ENCODE data around the gene MYL7. TPM values are rescaled to one million over a fixed set of nuclear protein-coding genes. Genes with fewer than 3 reads are reported as not detected.

MYL7 gene
- total and polyA plus RNA-seq, 2 of the 13 experiments (the other 11 are each of a cell fraction or from before 2014, with no cell fraction given), result 1.8 TPM; not detected in 1

- 0 out of 2 replicates have a peak, but pooled peaks have one; percentile 30 for TF ChIP-seq PAXIP1 (CRISPR knock-in tag; conservative IDR thresholded peaks at IDR 0.05)
- TF ChIP-seq DRAP1 (CRISPR knock-in tag; IDR thresholded peaks at IDR 0.05), result peak; percentile 85
- 0 out of 2 replicates have a peak, but pooled peaks have one; percentile 48 for TF ChIP-seq GPN1 (CRISPR knock-in tag; IDR thresholded peaks at IDR 0.05; ENCODE audit: borderline replicate concordance)
- TF ChIP-seq PHF5A (CRISPR knock-in tag; IDR thresholded peaks at IDR 0.05; ENCODE audit: low read depth, unreplicated experiment), result no peak
- peak; percentile 66 for TF ChIP-seq TMF1 (CRISPR knock-in tag; IDR thresholded peaks at IDR 0.05; ENCODE audit: low read depth)
- peak; percentile 94 for TF ChIP-seq ZNF230 (CRISPR knock-in tag; IDR thresholded peaks at IDR 0.05)
- TF ChIP-seq ZNF253 (CRISPR knock-in tag; IDR thresholded peaks at IDR 0.05; ENCODE audit: borderline replicate concordance), result 0 out of 2 replicates have a peak, but pooled peaks have one; percentile 62
- peak; percentile 77; the same call in 1 of the 2 replicates for TF ChIP-seq KAT7 (CRISPR knock-in tag; IDR thresholded peaks at IDR 0.05; ENCODE audit: borderline replicate concordance)
- TF ChIP-seq ZNF446 (CRISPR knock-in tag; IDR thresholded peaks at IDR 0.05), result peak; percentile 97
- TF ChIP-seq ZNF337 (CRISPR knock-in tag; IDR thresholded peaks at IDR 0.05; ENCODE audit: borderline replicate concordance, low read depth), result no peak
- TF ChIP-seq MEIS1 (CRISPR knock-in tag; IDR thresholded peaks at IDR 0.05; ENCODE audit: borderline replicate concordance), result peak; percentile 76
- no peak for TF ChIP-seq BRCA1 (CRISPR knock-in tag; IDR thresholded peaks at IDR 0.05)
- TF ChIP-seq ZHX1 (CRISPR knock-in tag; IDR thresholded peaks at IDR 0.05; ENCODE audit: low read depth), result peak; percentile 69; the same call in 1 of the 2 replicates
- TF ChIP-seq GZF1 (CRISPR knock-in tag; IDR thresholded peaks at IDR 0.05), result no peak
- 0 out of 2 replicates have a peak, but pooled peaks have one; percentile 50 for TF ChIP-seq ATF1 (CRISPR knock-in tag; IDR thresholded peaks at IDR 0.05)
- TF ChIP-seq CREB1 (IDR thresholded peaks at IDR 0.05), result peak; percentile 85
- TF ChIP-seq CREB1 (CRISPR knock-in tag; IDR thresholded peaks at IDR 0.05), result peak; percentile 79; the same call in 1 of the 2 replicates
- TF ChIP-seq THYN1 (CRISPR knock-in tag; IDR thresholded peaks at IDR 0.05; ENCODE audit: borderline replicate concordance, low read depth), result no peak
- TF ChIP-seq THAP8 (CRISPR knock-in tag; IDR thresholded peaks at IDR 0.05; ENCODE audit: borderline replicate concordance), result peak; percentile 61
Measured at GRCh38 chr7:44123190-44124003, 17.7 kb downstream of the MYL7 start, which contains the start of gene POLD2 (continued).
